Measurements from ENCODE around the gene NGFR.

- TF ChIP-seq, protein P1, sequence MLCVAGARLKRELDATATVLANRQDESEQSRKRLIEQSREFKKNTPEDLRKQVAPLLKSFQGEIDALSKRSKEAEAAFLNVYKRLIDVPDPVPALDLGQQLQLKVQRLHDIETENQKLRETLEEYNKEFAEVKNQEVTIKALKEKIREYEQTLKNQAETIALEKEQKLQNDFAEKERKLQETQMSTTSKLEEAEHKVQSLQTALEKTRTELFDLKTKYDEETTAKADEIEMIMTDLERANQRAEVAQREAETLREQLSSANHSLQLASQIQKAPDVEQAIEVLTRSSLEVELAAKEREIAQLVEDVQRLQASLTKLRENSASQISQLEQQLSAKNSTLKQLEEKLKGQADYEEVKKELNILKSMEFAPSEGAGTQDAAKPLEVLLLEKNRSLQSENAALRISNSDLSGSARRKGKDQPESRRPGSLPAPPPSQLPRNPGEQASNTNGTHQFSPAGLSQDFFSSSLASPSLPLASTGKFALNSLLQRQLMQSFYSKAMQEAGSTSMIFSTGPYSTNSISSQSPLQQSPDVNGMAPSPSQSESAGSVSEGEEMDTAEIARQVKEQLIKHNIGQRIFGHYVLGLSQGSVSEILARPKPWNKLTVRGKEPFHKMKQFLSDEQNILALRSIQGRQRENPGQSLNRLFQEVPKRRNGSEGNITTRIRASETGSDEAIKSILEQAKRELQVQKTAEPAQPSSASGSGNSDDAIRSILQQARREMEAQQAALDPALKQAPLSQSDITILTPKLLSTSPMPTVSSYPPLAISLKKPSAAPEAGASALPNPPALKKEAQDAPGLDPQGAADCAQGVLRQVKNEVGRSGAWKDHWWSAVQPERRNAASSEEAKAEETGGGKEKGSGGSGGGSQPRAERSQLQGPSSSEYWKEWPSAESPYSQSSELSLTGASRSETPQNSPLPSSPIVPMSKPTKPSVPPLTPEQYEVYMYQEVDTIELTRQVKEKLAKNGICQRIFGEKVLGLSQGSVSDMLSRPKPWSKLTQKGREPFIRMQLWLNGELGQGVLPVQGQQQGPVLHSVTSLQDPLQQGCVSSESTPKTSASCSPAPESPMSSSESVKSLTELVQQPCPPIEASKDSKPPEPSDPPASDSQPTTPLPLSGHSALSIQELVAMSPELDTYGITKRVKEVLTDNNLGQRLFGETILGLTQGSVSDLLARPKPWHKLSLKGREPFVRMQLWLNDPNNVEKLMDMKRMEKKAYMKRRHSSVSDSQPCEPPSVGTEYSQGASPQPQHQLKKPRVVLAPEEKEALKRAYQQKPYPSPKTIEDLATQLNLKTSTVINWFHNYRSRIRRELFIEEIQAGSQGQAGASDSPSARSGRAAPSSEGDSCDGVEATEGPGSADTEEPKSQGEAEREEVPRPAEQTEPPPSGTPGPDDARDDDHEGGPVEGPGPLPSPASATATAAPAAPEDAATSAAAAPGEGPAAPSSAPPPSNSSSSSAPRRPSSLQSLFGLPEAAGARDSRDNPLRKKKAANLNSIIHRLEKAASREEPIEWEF (CRISPR knock-in tag; IDR thresholded peaks at IDR 0.05), result no peak
- TF ChIP-seq CTCF (IDR thresholded peaks at IDR 0.05 in 2 of 3, conservative IDR thresholded peaks at IDR 0.05 in 1 of 3; ENCODE audit: insufficient read depth in 2 of 3, low read depth in 1 of 3, low read length in 3 of 3) (no peak), DMBX1 (CRISPR knock-in tag; IDR thresholded peaks at IDR 0.05; ENCODE audit: borderline replicate concordance) (no peak), TCFL5 (CRISPR knock-in tag; conservative IDR thresholded peaks at IDR 0.05) (no peak), RBM39 (optimal IDR thresholded peaks at IDR 0.05; ENCODE audit: low read depth, low read length) (no peak), RBBP5 (IDR thresholded peaks at IDR 0.05; ENCODE audit: borderline replicate concordance, insufficient read depth, low read length, poor library complexity, severe bottlenecking) (no peak), MXD1 (CRISPR knock-in tag; IDR thresholded peaks at IDR 0.05; ENCODE audit: borderline replicate concordance, poor library complexity, severe bottlenecking) (no peak)
Measured at GRCh38 chr17:49457564-49458535, 37.2 kb upstream of the NGFR start.
